ENCODE data around the gene MEIS1. TPM values are rescaled to one million over a fixed set of nuclear protein-coding genes. Genes with fewer than 3 reads are reported as not detected.

Gene MEIS1
- total and polyA plus RNA-seq, 8 donors, result 4.8 to 172 (median 38.5) TPM

GRCh38 chr2:66497431-66498288, 62.7 kb downstream of the MEIS1 start:
- WGBS, 5 donors, result 85 to 96% (median 86%) methylated on average over 6 of the region's 6 CpGs
- Histone ChIP-seq H3K27me3 (no peaks in the 10 kb centered on the region), H3K4me3 (no peak overlapping the region), H3K4me1 (peaks cover 36 to 77% (median 56%) of the 10 kb centered on the region in 4 donors), H3K27ac (peak overlapping the region in 3 of 5 donors; percentile 80 to 83 (median 80)), H3K36me3 (no peaks in the 10 kb centered on the region), H3K9me3 (no peaks in the 10 kb centered on the region)
- intact Hi-C loops (cut with DNase I; ENCODE audit: low total_unique reads), result no loop called here
- no peak for TF ChIP-seq EP300 (IDR thresholded peaks at IDR 0.05)
- no peak for TF ChIP-seq CTCF (IDR thresholded peaks at IDR 0.05)
- no peak for DNase-seq

- Histone ChIP-seq H3K9me3 (no peaks in the 10 kb centered on the region), H3K27ac (peak overlapping the region in 2 of 5 donors; percentile 10 to 14), H3K27me3 (no peaks in the 10 kb centered on the region), H3K4me1 (peaks cover 33 to 69% (median 52%) of the 10 kb centered on the region in 4 donors), H3K4me3 (no peak overlapping the region), H3K36me3 (no peaks in the 10 kb centered on the region)
- DNase-seq, result no peak
- 65 to 91% (median 82%) methylated on average over 5 of the region's 5 CpGs for WGBS, 5 donors
- intact Hi-C loops (cut with DNase I; ENCODE audit: low total_unique reads), result no loop called here
- TF ChIP-seq EP300 (IDR thresholded peaks at IDR 0.05) (no peak), CTCF (IDR thresholded peaks at IDR 0.05) (no peak), POLR2AphosphoS5 (IDR thresholded peaks at IDR 0.05) (no peak), POLR2A (IDR thresholded peaks at IDR 0.05) (no peak)
Measured at GRCh38 chr2:66498289-66498975, 63.5 kb downstream of the MEIS1 start.

- TF ChIP-seq POLR2A (IDR thresholded peaks at IDR 0.05), result no peak
- no peak for TF ChIP-seq EP300 (IDR thresholded peaks at IDR 0.05)
- no peak for TF ChIP-seq CTCF (IDR thresholded peaks at IDR 0.05)
- TF ChIP-seq POLR2AphosphoS5 (IDR thresholded peaks at IDR 0.05), result no peak
- peaks cover 0 to 4% (median 0%) of the 10 kb centered on the region in 4 donors for H3K36me3 ChIP-seq
- H3K4me3 ChIP-seq, result no peak overlapping the region
- intact Hi-C loops (cut with DNase I; ENCODE audit: low total_unique reads), result no loop called here
- H3K4me1 ChIP-seq, result peaks cover 9 to 50% (median 31%) of the 10 kb centered on the region in 4 donors
- H3K27me3 ChIP-seq, result no peaks in the 10 kb centered on the region
- no peaks in the 10 kb centered on the region for H3K9me3 ChIP-seq
- no peak overlapping the region for H3K27ac ChIP-seq
- DNase-seq, result no peak
Measured at GRCh38 chr2:66501267-66501666, 66.3 kb downstream of the MEIS1 start.

GRCh38 chr2:66506265-66506664, 71.3 kb downstream of the MEIS1 start:
- Histone ChIP-seq H3K4me3 (no peak overlapping the region), H3K36me3 (peaks cover 0 to 4% (median 0%) of the 10 kb centered on the region in 4 donors), H3K9me3 (no peaks in the 10 kb centered on the region), H3K27me3 (no peaks in the 10 kb centered on the region), H3K4me1 (peaks cover 0 to 45% (median 24%) of the 10 kb centered on the region in 4 donors), H3K27ac (peak overlapping the region in 2 of 5 donors; percentile 23 to 32)
- intact Hi-C loops (cut with DNase I; ENCODE audit: low total_unique reads), result no loop called here
- 73 to 91% (median 81%) methylated on average over 5 of the region's 5 CpGs for WGBS, 5 donors
- no peak for DNase-seq
- TF ChIP-seq POLR2A (IDR thresholded peaks at IDR 0.05), result no peak
- TF ChIP-seq CTCF (IDR thresholded peaks at IDR 0.05), result no peak
- no peak for TF ChIP-seq EP300 (IDR thresholded peaks at IDR 0.05)
- no peak for TF ChIP-seq POLR2AphosphoS5 (IDR thresholded peaks at IDR 0.05)

All from stomach (tissue), 9 donors.